ENCODE data around the gene CPEB3.

- TF ChIP-seq, protein P1, sequence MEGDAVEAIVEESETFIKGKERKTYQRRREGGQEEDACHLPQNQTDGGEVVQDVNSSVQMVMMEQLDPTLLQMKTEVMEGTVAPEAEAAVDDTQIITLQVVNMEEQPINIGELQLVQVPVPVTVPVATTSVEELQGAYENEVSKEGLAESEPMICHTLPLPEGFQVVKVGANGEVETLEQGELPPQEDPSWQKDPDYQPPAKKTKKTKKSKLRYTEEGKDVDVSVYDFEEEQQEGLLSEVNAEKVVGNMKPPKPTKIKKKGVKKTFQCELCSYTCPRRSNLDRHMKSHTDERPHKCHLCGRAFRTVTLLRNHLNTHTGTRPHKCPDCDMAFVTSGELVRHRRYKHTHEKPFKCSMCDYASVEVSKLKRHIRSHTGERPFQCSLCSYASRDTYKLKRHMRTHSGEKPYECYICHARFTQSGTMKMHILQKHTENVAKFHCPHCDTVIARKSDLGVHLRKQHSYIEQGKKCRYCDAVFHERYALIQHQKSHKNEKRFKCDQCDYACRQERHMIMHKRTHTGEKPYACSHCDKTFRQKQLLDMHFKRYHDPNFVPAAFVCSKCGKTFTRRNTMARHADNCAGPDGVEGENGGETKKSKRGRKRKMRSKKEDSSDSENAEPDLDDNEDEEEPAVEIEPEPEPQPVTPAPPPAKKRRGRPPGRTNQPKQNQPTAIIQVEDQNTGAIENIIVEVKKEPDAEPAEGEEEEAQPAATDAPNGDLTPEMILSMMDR (conservative IDR thresholded peaks at IDR 0.05; ENCODE audit: low read length) = no peak
- no peak for TF ChIP-seq EZH2phosphoT487 (IDR thresholded peaks at IDR 0.05; ENCODE audit: borderline replicate concordance, low read depth, low read length)
Observed at GRCh38 chr10:92052088-92052487, 238.8 kb downstream of the CPEB3 start.
